Measurements from ENCODE around the gene HSD17B4.
"Not testable (repeated sequence)": the region's sequence is repeated elsewhere in the genome, so short reads cannot be mapped to it uniquely, and the experiment has no call there.

DNA sequence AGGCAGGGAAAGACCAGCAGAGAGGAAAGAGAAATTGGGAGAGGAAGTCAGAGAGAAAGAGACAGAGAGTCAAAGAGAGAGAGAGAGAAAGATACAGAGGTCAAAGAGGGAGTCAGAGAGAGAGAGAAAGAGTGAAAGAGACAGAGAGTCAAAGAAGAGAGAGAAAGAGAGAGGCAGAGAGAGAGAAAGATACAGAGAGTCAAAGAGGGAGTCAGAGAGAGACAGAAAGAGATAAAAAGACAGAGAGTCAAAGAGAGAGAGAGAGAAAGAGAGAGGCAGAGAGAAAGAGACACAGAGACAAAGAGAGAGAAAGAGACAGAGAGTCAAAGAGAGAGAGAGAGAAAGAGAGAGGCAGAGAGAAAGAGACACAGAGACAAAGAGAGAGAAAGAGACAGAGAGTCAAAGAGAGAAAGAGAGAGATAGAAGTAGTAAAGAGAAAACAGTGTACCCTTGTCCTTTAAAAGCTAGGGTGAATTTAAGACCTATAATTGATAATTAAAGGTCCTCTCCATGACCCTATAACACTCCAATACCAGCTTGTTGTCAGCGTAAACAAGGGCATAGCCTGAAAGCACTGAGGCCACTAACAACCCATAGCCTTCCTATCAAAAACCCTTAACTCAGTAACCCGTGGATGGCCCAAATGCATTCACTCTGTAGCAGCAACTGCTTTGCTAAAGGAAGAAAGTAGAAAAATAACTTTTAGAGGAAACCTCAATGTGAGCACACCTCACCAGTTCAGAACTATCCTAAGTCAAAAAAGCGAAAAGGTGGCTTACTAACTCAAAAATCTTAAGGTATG is 14.3 kb upstream of the HSD17B4 start:
- TF ChIP-seq, protein P1, sequence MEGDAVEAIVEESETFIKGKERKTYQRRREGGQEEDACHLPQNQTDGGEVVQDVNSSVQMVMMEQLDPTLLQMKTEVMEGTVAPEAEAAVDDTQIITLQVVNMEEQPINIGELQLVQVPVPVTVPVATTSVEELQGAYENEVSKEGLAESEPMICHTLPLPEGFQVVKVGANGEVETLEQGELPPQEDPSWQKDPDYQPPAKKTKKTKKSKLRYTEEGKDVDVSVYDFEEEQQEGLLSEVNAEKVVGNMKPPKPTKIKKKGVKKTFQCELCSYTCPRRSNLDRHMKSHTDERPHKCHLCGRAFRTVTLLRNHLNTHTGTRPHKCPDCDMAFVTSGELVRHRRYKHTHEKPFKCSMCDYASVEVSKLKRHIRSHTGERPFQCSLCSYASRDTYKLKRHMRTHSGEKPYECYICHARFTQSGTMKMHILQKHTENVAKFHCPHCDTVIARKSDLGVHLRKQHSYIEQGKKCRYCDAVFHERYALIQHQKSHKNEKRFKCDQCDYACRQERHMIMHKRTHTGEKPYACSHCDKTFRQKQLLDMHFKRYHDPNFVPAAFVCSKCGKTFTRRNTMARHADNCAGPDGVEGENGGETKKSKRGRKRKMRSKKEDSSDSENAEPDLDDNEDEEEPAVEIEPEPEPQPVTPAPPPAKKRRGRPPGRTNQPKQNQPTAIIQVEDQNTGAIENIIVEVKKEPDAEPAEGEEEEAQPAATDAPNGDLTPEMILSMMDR (IDR thresholded peaks at IDR 0.05) = not testable (repeated sequence)
- TF ChIP-seq POLR2A (IDR thresholded peaks at IDR 0.05) = not testable (repeated sequence)

All from Peyer's patch (tissue), 4 donors.